GM10266 (cell line): Measurements from ENCODE around the gene VSIG4.

ENCODE experiments used
- DNase-seq: peaks from one replicate; pipeline ENCODE4 v3.0.0; 2012; ENCODE audit errors: extremely low spot score
- TF ChIP-seq, protein P1 (sequence below): IDR thresholded peaks from 2 replicates; pipeline ENCODE4 v1.5.1; 2012; ENCODE audit warnings: mild to moderate bottlenecking, low read depth; ENCODE audit not compliant: control insufficient read depth, insufficient read depth; ENCODE audit errors: missing control alignments

Gene VSIG4

DNA sequence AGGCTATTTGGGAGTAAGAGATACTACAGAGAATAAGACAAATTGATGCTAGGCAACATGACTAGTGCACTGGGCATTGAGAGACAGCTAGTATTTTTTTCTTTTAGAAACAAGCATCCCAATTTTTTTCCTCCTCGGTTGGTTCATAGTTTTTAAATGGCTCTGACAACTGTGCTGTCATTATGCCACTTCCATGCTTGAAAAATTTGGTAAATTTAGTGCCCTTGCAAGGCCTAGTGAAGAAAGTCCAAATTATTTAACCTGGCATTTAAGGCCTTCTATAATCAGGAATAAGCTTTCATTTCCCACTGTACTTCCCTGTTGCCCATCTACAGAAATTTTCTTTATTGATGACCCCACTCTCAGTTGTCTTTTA is 15.8 kb downstream of the VSIG4 start:
- no peak for DNase-seq
- TF ChIP-seq, protein P1, sequence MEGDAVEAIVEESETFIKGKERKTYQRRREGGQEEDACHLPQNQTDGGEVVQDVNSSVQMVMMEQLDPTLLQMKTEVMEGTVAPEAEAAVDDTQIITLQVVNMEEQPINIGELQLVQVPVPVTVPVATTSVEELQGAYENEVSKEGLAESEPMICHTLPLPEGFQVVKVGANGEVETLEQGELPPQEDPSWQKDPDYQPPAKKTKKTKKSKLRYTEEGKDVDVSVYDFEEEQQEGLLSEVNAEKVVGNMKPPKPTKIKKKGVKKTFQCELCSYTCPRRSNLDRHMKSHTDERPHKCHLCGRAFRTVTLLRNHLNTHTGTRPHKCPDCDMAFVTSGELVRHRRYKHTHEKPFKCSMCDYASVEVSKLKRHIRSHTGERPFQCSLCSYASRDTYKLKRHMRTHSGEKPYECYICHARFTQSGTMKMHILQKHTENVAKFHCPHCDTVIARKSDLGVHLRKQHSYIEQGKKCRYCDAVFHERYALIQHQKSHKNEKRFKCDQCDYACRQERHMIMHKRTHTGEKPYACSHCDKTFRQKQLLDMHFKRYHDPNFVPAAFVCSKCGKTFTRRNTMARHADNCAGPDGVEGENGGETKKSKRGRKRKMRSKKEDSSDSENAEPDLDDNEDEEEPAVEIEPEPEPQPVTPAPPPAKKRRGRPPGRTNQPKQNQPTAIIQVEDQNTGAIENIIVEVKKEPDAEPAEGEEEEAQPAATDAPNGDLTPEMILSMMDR, result no peak

DNA sequence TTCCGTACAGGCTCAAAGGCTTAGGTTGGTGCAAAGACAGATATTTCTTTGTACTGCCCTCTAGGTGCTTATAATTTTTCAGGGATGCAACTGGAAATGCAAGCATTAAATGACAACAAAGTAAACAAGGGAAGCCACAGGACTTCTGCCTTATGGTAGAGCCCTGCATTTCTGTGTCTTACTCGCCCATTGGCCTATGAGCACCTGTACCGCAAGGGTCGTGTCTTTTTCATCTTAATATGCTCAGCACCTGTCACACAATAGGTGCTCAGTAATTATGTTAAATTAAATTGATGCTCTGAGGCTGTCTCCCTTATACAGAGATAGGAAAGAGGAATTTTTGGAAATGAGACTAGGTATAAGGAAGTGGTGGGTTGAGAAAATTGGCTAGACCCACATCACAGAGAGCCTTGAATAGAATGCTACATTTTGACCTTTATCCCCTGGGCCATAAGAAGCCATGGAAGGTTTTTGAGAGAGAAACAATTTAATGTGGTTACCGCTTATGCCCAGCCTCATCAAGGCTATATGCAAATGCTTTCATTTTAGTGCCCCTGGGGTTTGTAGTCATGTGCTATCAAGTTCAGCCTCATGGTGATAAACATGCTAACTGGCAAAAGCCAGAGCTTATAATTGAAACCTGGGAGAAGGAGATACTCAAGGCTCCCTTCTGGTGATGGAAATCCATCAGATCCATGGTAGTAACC is 16.3 kb downstream of the VSIG4 start:
- DNase-seq, result no peak
- TF ChIP-seq, protein P1, result no peak

DNA sequence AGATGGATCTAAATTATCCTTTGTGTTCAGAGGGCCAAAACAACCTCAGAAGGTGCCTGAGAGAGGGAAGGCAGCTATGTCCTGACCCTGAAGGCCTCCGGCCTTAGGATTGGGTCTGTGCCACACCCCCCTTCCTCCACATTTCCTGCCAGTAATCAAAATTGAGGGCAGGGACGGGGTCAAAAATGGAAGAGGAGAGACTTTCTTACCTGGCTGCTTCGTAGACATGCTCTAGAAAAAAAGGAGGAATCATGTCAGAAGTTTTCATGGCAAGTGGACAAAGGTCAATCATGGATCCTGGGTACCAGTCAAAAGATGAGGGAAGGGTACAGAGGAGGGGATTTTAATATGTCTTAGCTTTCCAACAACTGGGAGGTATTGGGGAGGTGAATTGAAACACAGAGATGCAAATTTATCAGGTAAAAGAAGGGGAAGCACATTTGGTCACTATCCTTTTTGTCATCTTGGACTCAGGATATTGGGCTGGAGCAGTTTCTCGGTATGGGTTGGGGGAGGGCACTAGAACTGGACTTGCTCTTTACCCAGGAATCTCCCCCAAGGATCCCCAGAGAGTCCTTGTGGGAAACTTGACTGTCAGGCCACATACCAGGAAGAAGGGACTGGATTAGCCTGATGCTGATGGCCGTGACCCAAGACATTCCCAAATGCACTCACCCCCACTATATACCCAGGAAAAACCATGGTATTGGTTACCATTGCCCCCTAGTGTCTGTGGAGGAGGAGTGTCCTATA is 17.1 kb downstream of the VSIG4 start:
- TF ChIP-seq, protein P1, result no peak
- DNase-seq, result no peak

DNA sequence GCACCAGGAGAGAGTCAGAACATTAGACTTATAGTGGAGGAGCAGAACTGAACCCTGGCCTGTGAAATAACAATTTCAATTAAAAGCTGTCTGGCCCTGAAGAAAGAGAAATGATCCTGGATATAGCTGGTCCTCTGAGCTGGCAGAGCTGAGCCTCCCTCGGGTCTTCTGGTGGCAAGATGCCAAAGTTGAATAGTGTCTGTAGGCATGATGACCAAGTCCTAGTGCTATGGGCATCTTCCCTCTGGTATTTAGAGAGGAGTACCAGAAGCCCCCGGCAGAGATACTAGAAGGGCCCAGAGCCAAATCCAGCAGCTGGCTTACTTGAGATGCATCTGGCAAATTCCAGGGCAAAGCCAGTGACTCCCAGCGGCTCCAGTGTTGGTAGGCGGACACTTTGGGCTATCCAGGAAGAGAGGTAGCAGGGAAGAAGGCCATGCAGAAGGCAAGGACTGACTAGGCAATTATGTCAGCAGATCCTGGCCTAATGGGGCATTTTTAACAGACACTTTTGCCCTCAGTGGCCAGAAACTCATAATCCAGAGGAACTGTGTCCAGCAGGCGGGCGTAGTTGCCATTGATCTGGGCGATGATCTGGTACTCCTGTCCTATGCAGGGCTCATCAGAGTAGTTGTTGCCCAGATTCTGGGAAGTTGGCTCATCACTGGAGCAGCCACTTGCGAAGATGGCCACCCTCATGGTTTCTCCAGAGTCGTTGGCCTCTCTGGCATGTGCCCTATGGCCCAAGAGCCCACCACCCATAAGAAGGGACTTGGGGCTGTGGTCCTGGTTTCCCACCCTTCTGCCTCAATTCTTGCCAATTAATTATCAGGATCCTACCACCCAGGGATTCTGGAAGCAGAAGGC is 17.9 kb downstream of the VSIG4 start:
- no peak for DNase-seq
- TF ChIP-seq, protein P1, result no peak

DNA sequence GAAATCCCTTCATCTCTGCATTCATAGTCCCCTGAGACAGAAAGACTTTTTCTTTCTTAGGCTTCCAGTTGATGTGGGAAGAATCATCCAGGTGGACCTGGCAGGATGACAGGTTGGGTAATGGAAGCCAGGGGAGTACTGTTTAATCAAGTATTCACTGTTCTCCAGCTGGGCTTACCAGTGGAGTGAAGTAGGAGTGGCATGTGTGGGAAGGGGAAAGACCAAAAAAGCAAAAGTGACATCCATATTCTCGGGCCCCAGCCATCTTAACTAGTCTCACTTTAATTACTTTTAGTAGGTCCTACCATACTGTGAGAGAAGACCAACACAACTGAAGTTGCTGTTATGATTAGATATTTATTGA is 18.5 kb downstream of the VSIG4 start:
- TF ChIP-seq, protein P1, result no peak
- no peak for DNase-seq

DNA sequence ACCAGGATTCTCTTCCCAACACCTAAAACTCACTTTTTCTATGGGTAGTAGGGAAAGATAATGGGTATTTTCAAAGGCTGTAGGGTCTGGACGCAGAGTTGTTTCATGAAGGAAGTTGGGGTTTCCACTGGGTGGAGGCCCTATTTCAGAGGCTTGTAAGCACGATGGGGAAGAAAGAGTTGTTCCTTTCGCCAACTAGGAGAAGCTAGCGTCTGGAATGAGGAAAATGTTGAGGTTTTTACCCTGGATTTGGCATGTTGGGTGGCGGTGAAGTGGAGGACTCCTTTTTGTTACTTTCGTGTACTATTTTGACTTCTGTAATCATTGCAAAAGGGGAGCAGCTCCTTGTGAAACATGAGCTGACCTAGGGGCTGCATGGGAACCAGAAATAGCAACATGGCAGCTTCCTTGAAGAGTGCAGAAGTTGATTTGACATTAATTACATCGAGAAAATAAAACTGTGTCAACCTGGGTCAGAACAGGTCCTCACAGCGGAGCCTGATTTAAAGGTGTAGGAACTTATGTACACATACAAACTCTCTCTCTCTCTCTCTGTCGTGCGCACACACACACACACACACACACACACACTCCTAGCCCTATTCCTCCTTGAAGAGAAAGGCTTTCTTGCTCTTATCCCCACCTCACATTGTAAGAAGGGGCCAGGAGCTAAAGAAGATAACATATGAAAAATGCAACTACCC is 19.1 kb downstream of the VSIG4 start:
- TF ChIP-seq, protein P1, result no peak

DNA sequence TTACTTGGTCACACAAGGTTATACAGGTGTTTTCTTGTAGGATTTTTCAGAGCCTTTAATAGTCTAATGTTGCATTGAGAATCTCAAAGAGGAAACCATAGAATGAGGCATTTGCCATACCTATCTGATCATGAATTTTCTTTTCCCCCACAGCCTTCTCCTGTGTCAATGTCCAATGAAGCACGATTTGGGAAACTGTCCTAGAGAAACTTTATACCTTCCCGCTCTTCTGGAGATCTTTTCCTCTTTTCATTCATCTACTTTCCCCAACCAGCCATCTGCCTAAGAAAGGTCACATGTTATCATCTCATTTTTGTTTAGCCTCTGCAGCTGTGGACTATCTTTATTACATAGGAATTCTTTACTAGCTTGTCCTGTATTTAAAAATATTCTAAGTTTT is 19.9 kb downstream of the VSIG4 start:
- no peak for DNase-seq
- TF ChIP-seq, protein P1, result no peak

More for the DNA sequence above, 19.1 kb downstream of the VSIG4 start:
- DNase-seq, result no peak
